ENCODE data around the gene ANKRD63.

Gene ANKRD63

DNA sequence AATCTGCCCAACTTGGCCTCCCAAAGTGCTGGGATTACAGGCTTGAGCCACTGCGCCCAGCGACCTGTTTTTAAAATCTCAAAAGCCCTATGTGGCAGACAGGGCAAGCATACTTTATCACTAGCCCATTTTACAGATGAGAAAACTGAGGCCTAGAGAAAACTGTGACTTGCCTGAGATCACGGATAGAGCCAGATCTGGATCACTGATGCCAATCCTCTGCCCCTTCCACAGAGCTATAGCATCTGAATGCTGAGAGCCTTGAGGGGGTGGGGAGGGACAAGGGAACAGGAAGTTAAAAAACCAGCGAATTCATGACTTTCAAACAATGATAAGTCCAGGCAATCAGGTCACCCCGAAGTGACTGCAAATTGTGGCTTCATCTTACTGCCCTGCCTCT is 7.3 kb downstream of the ANKRD63 start:
- Histone ChIP-seq H3K27me3 (peaks cover 31% of the 10 kb centered on the region), H3K4me3 (ENCODE audit: low read depth in 1 of 2, low read length in 1 of 2) (no peak overlapping the region), H3K4me1 (ENCODE audit: control insufficient read depth in 1 of 2, insufficient read depth in 1 of 2, low read depth in 1 of 2, low read length in 1 of 2) (peaks cover 4 to 12% of the 10 kb centered on the region in 2 experiments), H3K9me3 (no peaks in the 10 kb centered on the region), H3K36me3 (no peaks in the 10 kb centered on the region), H3K27ac (no peak overlapping the region)
- TF ChIP-seq CTCF (IDR thresholded peaks at IDR 0.05), result no peak

GRCh38 chr15:40274350-40275274 is 8.3 kb downstream of the ANKRD63 start:
- Histone ChIP-seq H3K36me3 (no peaks in the 10 kb centered on the region), H3K27me3 (peaks cover 23% of the 10 kb centered on the region), H3K4me3 (ENCODE audit: low read depth in 1 of 2, low read length in 1 of 2) (no peak overlapping the region), H3K9me3 (no peaks in the 10 kb centered on the region), H3K4me1 (ENCODE audit: control insufficient read depth in 1 of 2, insufficient read depth in 1 of 2, low read depth in 1 of 2, low read length in 1 of 2) (peaks cover 3 to 9% of the 10 kb centered on the region in 2 experiments), H3K27ac (no peak overlapping the region)
- TF ChIP-seq CTCF (IDR thresholded peaks at IDR 0.05), result peak; percentile 99

DNA sequence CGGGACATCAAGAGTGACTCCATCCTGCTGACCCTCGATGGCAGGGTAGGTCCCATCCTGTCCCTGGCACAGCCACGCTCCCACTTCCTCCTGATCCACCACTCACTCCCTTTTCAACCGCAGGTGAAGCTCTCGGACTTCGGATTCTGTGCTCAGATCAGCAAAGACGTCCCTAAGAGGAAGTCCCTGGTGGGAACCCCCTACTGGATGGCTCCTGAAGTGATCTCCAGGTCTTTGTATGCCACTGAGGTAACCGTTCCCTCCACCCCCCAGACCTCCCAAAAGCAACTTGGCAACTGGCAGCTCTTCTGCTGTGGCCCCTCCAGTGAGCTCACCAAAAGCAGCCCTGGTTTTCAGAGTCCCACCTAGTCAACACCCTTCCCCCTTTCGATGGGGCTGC is 9.4 kb downstream of the ANKRD63 start:
- Histone ChIP-seq H3K4me3 (ENCODE audit: low read depth in 1 of 2, low read length in 1 of 2) (no peak overlapping the region), H3K36me3 (no peaks in the 10 kb centered on the region), H3K27me3 (peaks cover 16% of the 10 kb centered on the region), H3K27ac (no peak overlapping the region), H3K9me3 (no peaks in the 10 kb centered on the region), H3K4me1 (ENCODE audit: control insufficient read depth in 1 of 2, insufficient read depth in 1 of 2, low read depth in 1 of 2, low read length in 1 of 2) (peaks cover 0 to 5% of the 10 kb centered on the region in 2 experiments)
- no peak for TF ChIP-seq CTCF (IDR thresholded peaks at IDR 0.05)

DNA sequence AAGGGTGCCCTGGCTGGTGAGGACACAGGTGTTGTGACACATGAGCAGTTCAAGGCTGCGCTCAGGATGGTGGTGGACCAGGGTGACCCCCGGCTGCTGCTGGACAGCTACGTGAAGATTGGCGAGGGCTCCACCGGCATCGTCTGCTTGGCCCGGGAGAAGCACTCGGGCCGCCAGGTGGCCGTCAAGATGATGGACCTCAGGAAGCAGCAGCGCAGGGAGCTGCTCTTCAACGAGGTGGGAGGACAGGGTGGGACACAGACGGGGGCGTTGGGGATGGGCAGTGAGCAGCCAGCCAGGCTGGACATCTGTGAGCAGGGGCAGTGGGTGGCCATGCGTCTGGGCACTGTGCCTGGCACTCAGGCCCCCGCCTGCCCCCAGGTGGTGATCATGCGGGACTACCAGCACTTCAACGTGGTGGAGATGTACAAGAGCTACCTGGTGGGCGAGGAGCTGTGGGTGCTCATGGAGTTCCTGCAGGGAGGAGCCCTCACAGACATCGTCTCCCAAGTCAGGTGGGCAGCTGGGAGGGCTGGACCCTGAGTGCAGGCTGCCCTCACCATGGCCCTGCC is 10.3 kb downstream of the ANKRD63 start:
- Histone ChIP-seq H3K9me3 (no peaks in the 10 kb centered on the region), H3K4me3 (ENCODE audit: low read depth in 1 of 2, low read length in 1 of 2) (no peak overlapping the region), H3K4me1 (ENCODE audit: control insufficient read depth in 1 of 2, insufficient read depth in 1 of 2, low read depth in 1 of 2, low read length in 1 of 2) (peaks cover 0 to 5% of the 10 kb centered on the region in 2 experiments), H3K36me3 (no peaks in the 10 kb centered on the region), H3K27me3 (peaks cover 7% of the 10 kb centered on the region), H3K27ac (no peak overlapping the region)
- no peak for TF ChIP-seq CTCF (IDR thresholded peaks at IDR 0.05)

GRCh38 chr15:40271685-40272484 is 11.0 kb downstream of the ANKRD63 start:
- Histone ChIP-seq H3K27me3 (peaks cover under 1% of the 10 kb centered on the region), H3K36me3 (no peaks in the 10 kb centered on the region), H3K4me1 (ENCODE audit: control insufficient read depth in 1 of 2, insufficient read depth in 1 of 2, low read depth in 1 of 2, low read length in 1 of 2) (peaks cover 0 to 5% of the 10 kb centered on the region in 2 experiments), H3K27ac (no peak overlapping the region), H3K9me3 (no peaks in the 10 kb centered on the region), H3K4me3 (ENCODE audit: low read depth in 1 of 2, low read length in 1 of 2) (no peak overlapping the region)
- TF ChIP-seq CTCF (IDR thresholded peaks at IDR 0.05), result no peak

Data from neutrophil (primary cell).